NCI-H1105 (cell line): ENCODE results near the gene WDR77.

ENCODE experiments used
- DNase-seq: peaks from one replicate; lab custom pipeline; 2025; lab: John Stamatoyannopoulos, UW

The WDR77 gene

DNA sequence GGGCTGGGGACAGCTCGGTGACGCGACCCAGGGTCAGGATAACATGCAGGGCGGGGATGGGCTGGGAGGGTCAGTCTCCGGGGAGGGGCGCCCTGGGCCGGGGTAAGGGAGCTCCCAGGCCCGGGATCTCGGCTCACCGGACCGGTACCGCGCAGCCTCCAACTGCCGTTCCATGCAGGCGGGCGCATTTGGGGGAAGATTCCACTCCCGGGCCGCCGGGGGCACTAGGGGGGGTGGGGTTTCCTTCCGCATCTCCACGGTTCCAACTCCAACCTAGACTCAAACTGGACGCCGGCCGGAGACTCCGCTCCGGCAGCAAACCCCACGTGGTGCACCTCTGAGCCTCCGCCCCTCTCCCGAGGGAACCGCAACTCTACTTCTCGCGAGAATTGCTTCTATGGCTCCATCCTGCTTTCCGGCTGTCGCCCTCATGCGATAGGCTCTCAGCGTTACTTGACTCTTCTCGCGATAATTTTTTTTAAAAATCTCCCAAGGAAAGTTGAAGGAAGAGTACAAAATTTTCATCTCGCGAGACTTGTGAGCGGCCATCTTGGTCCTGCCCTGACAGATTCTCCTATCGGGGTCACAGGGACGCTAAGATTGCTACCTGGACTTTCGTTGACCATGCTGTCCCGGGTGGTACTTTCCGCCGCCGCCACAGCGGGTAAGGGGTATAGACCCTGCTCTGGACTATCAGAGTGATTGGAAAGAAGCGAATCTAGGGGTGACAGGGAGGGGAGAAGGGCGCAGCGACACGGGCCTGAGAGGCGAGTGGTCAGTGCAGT is at the start of gene WDR77, which contains the start of gene ATP5PB:
WDR77 (minus strand) TSS at position 339 of the 785 bp plus-strand sequence; CDS start at position 252, 87 bp downstream.
ATP5PB (plus strand) TSS at position 547 of the 785 bp plus-strand sequence; CDS start at position 625, 78 bp downstream.
- peak; percentile 100 for DNase-seq

- no peak for DNase-seq
Measured at GRCh38 chr1:111497592-111497991, 48.5 kb upstream of the WDR77 start.

DNA sequence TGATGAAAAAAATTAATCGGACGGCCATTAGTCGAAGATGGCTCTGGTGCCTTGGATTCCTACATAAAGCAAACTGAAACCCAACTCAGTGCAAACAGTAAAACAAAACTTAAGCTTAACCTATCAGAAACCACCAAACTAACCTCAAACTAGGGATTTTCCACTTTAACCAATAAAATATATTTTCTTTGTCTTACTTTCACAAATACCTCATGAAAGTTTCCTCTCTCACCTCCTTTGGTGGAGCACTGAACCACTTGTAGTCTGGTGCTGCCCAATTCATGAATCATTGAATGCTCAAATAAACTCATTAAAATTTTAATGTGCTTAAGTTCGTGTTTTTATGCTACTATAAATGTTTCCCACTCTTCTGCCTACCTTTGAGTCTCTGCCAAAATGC is 47.3 kb upstream of the WDR77 start:
- DNase-seq, result no peak

DNA sequence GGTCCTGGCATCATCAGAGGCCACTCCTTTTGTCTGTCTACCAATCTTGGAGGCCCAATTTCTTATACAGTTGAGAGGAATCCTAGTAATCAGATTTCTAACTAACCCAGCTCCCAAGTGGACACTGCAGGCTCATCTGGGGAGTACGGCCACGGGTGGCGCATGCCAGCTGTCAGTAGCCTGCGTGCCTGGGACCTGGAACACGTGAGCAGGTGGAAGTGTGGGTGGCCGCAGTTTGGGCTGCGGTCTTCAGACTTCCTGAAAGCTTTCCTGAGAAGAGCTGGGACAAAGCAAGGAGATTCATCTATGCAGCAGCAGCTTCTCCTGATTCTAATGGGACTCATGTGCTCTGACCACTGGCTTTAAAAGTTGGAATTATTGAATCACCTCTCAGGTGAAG is 42.0 kb upstream of the WDR77 start:
- DNase-seq, result no peak

- DNase-seq, result no peak
Measured at GRCh38 chr1:111490220-111490619, 41.2 kb upstream of the WDR77 start.

DNA sequence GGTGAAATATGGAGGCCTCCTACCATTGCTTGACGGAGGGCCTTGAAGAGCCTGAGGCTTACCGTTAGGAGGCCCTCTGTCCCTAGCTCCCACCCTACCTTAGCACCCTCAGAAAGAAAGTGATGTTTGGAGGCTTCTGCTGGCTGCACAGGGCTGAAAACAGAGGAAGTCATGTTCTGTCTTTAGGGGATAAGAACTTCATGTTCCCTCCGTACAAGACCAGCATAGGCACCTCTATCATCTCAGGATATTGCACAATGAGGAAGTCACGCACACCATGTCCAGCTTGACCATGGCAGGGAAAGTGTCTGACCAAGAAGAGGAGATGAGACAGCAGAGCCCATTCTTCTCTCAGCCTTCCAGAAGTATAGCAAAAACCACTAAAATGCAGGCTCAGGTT is 40.5 kb upstream of the WDR77 start:
- no peak for DNase-seq

GRCh38 chr1:111488669-111489068 is 39.6 kb upstream of the WDR77 start:
- DNase-seq, result no peak

DNA sequence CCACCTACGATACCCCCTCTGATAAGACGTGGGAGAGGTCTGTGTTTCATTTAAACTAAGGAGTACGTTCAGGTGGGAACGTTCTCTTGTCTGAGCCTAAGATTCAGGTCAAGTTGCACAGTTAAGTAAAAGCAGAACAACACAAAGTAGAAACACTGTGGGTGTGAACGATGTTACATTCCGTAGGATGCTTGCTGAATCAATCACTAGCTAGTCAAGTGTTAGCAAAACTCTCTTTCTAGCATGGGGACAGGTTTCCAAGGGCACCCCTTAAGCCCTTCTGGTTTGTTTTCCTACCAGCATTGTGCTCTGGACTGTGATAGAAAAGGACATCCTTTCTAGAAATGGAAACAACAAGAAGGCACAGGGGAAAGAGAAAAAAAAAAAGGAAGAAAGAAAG is 38.1 kb upstream of the WDR77 start:
- no peak for DNase-seq

DNA sequence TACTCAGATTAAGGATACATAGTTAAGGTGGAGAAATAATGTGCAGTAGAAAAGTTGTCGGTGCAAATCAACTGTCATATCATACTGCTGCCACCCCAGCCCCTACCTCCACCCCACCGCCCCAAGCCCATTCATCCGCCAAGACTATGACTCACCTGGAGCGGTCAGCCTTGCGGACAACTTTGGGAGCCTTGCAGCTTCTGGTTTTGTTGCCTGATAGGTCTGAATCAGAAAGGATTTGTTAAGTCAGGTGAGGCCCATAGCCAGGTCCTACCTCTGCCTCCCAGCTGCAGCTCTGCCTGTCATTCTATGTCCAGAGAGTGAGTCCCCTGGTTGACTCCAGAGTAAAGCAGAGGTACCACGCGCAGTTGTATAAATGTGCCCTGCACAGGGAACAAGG is 37.4 kb upstream of the WDR77 start:
- DNase-seq, result no peak

- DNase-seq, result no peak
Measured at GRCh38 chr1:111484391-111485026, 35.5 kb upstream of the WDR77 start.

DNA sequence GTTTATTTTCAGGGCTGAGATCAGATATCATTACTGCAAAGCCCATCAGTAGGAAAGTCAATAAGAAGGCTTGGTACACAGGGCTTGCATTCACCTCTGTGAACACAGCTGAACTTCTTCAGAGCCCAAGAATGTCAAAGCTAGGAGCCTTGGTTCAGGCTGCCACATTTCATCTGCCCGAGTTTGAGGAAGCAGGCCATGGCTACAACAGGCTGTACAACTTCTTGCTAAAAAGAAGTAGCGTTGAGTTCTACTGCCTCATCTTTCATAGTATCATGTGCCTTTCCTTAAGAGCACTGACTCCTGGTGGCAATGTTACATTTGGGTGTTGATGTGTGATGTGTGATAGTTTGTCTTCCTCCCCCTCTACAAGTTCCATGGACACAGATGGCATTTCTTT is 34.8 kb upstream of the WDR77 start:
- no peak for DNase-seq

- DNase-seq, result no peak
Measured at GRCh38 chr1:111483166-111483565, 34.1 kb upstream of the WDR77 start.

GRCh38 chr1:111481387-111482221 is 32.5 kb upstream of the WDR77 start:
- peak; percentile 5 for DNase-seq

- DNase-seq, result no peak
Measured at GRCh38 chr1:111480674-111481073, 31.6 kb upstream of the WDR77 start.

DNA sequence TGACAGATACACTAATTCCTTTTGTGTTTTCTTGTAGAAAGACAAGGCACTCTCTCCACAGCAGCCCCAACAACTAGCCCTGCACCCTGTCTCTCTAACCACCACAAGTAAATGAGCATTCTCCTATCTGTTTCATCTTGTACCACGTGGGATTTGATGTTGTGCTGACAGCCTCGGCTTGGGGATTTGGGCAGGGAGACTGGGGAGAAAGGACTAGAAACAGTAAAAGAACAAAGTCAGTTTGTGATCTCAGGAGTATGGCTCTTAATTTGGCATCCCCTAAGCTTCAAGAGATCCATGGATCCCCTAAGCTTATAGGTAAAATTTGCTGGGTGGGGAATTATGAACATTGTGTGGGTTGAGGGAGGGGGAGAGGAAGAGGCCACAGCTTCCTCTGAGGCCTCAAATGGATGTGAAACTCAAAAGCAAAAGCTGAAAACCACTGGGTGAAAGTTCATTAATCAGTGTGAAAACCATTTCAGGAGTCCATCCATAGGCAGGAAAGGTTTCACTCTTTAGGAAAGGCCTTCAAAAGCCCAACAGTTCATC is 27.8 kb upstream of the WDR77 start:
- no peak for DNase-seq

DNA sequence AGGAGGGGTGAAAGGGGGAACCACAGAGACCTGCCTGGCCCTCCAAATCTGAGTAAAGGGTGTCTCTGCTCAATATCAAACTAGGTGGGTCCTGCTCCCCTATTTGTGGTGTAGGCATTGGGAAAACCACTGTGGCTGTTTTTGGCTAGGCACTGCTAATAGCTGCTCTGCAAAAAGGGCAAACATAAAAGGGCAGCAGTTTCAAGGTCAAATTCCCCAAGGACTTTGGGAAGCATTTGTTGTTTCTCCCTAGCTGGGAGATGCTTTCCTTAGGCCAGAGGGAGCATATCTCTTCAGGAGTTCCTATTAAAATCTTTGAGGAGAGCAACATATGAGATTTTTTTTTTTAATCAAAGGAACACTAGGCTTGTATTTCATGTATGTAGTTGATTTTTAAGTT is 27.2 kb upstream of the WDR77 start:
- DNase-seq, result no peak

- no peak for DNase-seq
Measured at GRCh38 chr1:111475701-111476100, 26.6 kb upstream of the WDR77 start.

DNA sequence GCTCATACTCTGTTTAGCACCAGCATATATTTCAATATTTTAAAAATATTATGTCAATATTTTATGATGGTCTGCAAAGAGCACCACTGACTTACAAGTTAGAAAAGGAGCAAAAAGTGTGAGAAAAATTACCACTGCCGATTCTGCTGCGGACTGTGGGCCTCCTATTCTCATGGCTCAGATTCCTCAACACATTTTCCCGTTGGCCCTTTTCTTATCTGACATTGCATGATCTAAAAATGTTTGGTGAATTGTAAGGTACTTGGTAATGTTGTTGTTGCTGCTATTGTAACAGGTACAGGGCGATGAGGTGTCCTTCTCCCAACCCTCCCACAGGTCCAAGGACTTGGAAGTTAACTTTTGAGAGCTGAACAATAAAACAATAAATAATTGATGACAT is 25.5 kb upstream of the WDR77 start:
- no peak for DNase-seq

GRCh38 chr1:111474106-111474505 is 25.1 kb upstream of the WDR77 start:
- no peak for DNase-seq

DNA sequence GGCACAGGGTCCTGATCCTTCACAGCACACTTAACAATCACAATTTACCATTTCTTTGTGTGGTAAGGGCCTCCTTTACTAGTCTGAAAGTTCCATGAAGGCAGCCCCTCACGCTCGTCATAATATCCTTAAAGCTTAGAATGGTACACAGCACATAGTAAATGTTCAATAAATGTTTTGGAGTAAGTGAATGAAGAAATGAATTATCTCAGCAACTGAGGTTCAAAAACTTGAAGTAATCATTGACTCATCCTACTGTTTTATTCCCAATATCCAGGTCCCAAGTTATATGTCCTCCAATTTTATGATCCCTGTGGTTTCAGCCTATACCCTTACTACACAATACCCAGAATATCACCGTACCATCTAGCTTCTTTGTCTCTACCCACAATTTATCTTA is 22.5 kb upstream of the WDR77 start:
- no peak for DNase-seq

- no peak for DNase-seq
Measured at GRCh38 chr1:111471012-111471411, 22.0 kb upstream of the WDR77 start.

GRCh38 chr1:111470596-111470995 is 21.5 kb upstream of the WDR77 start:
- DNase-seq, result no peak
